H9 (cell line): ENCODE data around the gene HYAL2. TPM values are rescaled to one million over a fixed set of nuclear protein-coding genes. Genes with fewer than 3 reads are reported as not detected.

Source experiments
- DNase-seq: peaks from one replicate; pipeline ENCODE4 v3.0.0-alpha.2; 2017
- H2AFZ ChIP-seq: one replicate; pipeline ENCODE4 v1.6.1; 2013; ENCODE audit warnings: mild to moderate bottlenecking, low read length, control low read depth, moderate library complexity
- H2AK5ac ChIP-seq: 2 replicates; pipeline ENCODE4 v1.6.1; 2013; ENCODE audit warnings: low read length, control low read depth, mixed read lengths; ENCODE audit not compliant: insufficient read length
- H2BK120ac ChIP-seq: one replicate; pipeline ENCODE4 v1.6.1; 2013; ENCODE audit warnings: low read depth, mild to moderate bottlenecking, low read length, control low read depth, inconsistent platforms; ENCODE audit not compliant: poor library complexity, severe bottlenecking
- H2BK12ac ChIP-seq: 2 replicates; pipeline ENCODE4 v1.6.1; 2013; ENCODE audit warnings: low read length, control low read depth, mixed read lengths, low read depth; ENCODE audit not compliant: insufficient read length
- H2BK15ac ChIP-seq: 2 replicates; pipeline ENCODE4 v1.6.1; 2013; ENCODE audit warnings: low read depth, low read length, control low read depth
- H2BK20ac ChIP-seq: one replicate; pipeline ENCODE4 v1.6.1; 2013; ENCODE audit warnings: low read depth, mild to moderate bottlenecking, low read length, control low read depth, inconsistent platforms; ENCODE audit not compliant: poor library complexity, severe bottlenecking
- H2BK5ac ChIP-seq: 2 replicates; pipeline ENCODE4 v1.6.1; 2013; ENCODE audit warnings: low read length, control low read depth, mixed read lengths; ENCODE audit not compliant: insufficient read length
- H3K14ac ChIP-seq: 2 replicates; pipeline ENCODE4 v1.6.1; 2013; ENCODE audit warnings: low read length, control low read depth; ENCODE audit not compliant: insufficient read depth
- H3K18ac ChIP-seq: 2 replicates; pipeline ENCODE4 v1.6.1; 2013; ENCODE audit warnings: low read depth, mild to moderate bottlenecking, mixed read lengths, low read length, control low read depth; ENCODE audit not compliant: insufficient read length
- H3K23ac ChIP-seq: 2 replicates; pipeline ENCODE4 v1.6.1; 2013; ENCODE audit warnings: low read length, control low read depth, mixed read lengths, low read depth; ENCODE audit not compliant: insufficient read length
- H3K23me2 ChIP-seq: 2 replicates; pipeline ENCODE4 v1.6.1; 2013; ENCODE audit warnings: low read depth, mild to moderate bottlenecking, mixed read lengths, low read length, control low read depth; ENCODE audit not compliant: insufficient read length, poor library complexity, severe bottlenecking
- H3K27ac ChIP-seq: 2 replicates; pipeline ENCODE4 v1.5.1; 2013; ENCODE audit warnings: low read length, control low read depth, mixed read lengths, low read depth; ENCODE audit not compliant: insufficient read length
- H3K27me3 ChIP-seq: 2 replicates; pipeline ENCODE4 v1.6.1; 2013; ENCODE audit warnings: low read length, control low read depth, inconsistent platforms; ENCODE audit not compliant: insufficient read depth
- H3K4ac ChIP-seq: 2 replicates; pipeline ENCODE4 v1.6.1; 2013; ENCODE audit warnings: low read depth, mild to moderate bottlenecking, control low read depth, inconsistent platforms, low read length, moderate library complexity
- H3K4me1 ChIP-seq: 2 replicates; pipeline ENCODE4 v1.6.1; 2013; ENCODE audit warnings: low read length, control low read depth, inconsistent platforms; ENCODE audit not compliant: insufficient read depth
- H3K4me2 ChIP-seq: 2 replicates; pipeline ENCODE4 v1.6.1; 2013; ENCODE audit warnings: low read length, control low read depth, mixed read lengths; ENCODE audit not compliant: insufficient read length, insufficient read depth
- H3K56ac ChIP-seq: 2 replicates; pipeline ENCODE4 v1.6.1; 2013; ENCODE audit warnings: low read depth, mild to moderate bottlenecking, mixed read lengths, low read length, control low read depth; ENCODE audit not compliant: insufficient read length
- H3K79me1 ChIP-seq: 2 replicates; pipeline ENCODE4 v1.6.1; 2013; ENCODE audit warnings: low read depth, mild to moderate bottlenecking, moderate library complexity, low read length, control low read depth, inconsistent platforms; ENCODE audit not compliant: insufficient read depth, poor library complexity, severe bottlenecking
- H3K79me2 ChIP-seq: 2 replicates; pipeline ENCODE4 v1.6.1; 2013; ENCODE audit warnings: low read length, control low read depth, inconsistent platforms; ENCODE audit not compliant: insufficient read depth
- H3K9ac ChIP-seq: 2 replicates; pipeline ENCODE4 v1.6.1; 2013; ENCODE audit warnings: low read length, control low read depth, mixed read lengths; ENCODE audit not compliant: insufficient read length; ENCODE audit errors: extremely low read depth
- H3K9me3 ChIP-seq: one replicate; pipeline ENCODE4 v1.6.1; 2013; ENCODE audit warnings: low read depth, low read length, inconsistent platforms; ENCODE audit not compliant: control insufficient read depth
- H3T11ph ChIP-seq: one replicate; pipeline ENCODE4 v1.6.1; 2013; ENCODE audit warnings: mild to moderate bottlenecking, low read length, control low read depth, inconsistent platforms
- H4K20me1 ChIP-seq: one replicate; pipeline ENCODE4 v1.6.1; 2013; ENCODE audit not compliant: control insufficient read depth, insufficient read length, insufficient read depth
- H4K5ac ChIP-seq: 2 replicates; pipeline ENCODE4 v1.6.1; 2013; ENCODE audit warnings: low read depth, mild to moderate bottlenecking, mixed read lengths, low read length, control low read depth; ENCODE audit not compliant: insufficient read length
- H4K8ac ChIP-seq: replicated peaks from 2 replicates; pipeline ENCODE4 v1.6.1; 2013; ENCODE audit warnings: low read length, control low read depth, mixed read lengths, low read depth; ENCODE audit not compliant: insufficient read length
- H4K91ac ChIP-seq: 2 replicates; pipeline ENCODE4 v1.6.1; 2013; ENCODE audit warnings: low read depth, mild to moderate bottlenecking, moderate library complexity, mixed read lengths, low read length, control low read depth; ENCODE audit not compliant: insufficient read length
- H3K27ac Mint-ChIP-seq, 3 experiments: 2 replicates in 2 of 3; 3 replicates in 1 of 3; pipeline ENCODE4 v1.8.0; 2020 to 2021; ENCODE audit warnings: mixed read lengths in 3 of 3, mild to moderate bottlenecking in 1 of 3, moderate library complexity in 1 of 3
- H3K27me3 Mint-ChIP-seq: 2 replicates; pipeline ENCODE4 v1.8.0; 2021; ENCODE audit warnings: low read depth, mild to moderate bottlenecking, moderate library complexity, mixed read lengths
- H3K36me3 Mint-ChIP-seq, 3 experiments: 2 replicates in 2 of 3; 3 replicates in 1 of 3; pipeline ENCODE4 v1.8.0; 2020 to 2021; ENCODE audit warnings: low read depth in 3 of 3, mixed read lengths in 3 of 3; ENCODE audit not compliant: insufficient read depth in 1 of 3
- H3K4me1 Mint-ChIP-seq, 2 experiments: 2 replicates each; pipeline ENCODE4 v1.8.0; 2020; ENCODE audit warnings: mixed read lengths in 2 of 2
- H3K4me3 Mint-ChIP-seq, 2 experiments: 2 replicates in 1 of 2; 3 replicates in 1 of 2; pipeline ENCODE4 v1.8.0; 2020 to 2021; ENCODE audit warnings: mild to moderate bottlenecking in 2 of 2, mixed read lengths in 2 of 2, moderate library complexity in 1 of 2
- H3K9me3 Mint-ChIP-seq, 2 experiments: 2 replicates in 1 of 2; 3 replicates in 1 of 2; pipeline ENCODE4 v1.8.0; 2020; ENCODE audit warnings: mild to moderate bottlenecking in 2 of 2, mixed read lengths in 2 of 2, moderate library complexity in 1 of 2
- WGBS: extraction: QIAGEN DNeasy Blood & Tissue Kit; methylation state at CpG from one replicate; pipeline ENCODE4 v1.1.7; 2013; ENCODE audit warnings: missing lambda C conversion rate, low lambda C conversion rate, mixed read lengths; ENCODE audit not compliant: insufficient read length; ENCODE audit errors: extremely low coverage; 5-methylcytosine and 5-hydroxymethylcytosine counted together
- total RNA-seq: library from RNA; stranded (reverse); gene quantifications from 2 replicates; pipeline ENCODE4 v1.2.1, GENCODE V29; 2021
- TF ChIP-seq, protein P1 (sequence below): fragments of 200-600 bp; sonication (generic); conservative IDR thresholded peaks from 3 replicates; pipeline ENCODE4 v1.8.0; 2021; ENCODE audit warnings: antibody characterized with exemption, mild to moderate bottlenecking

The HYAL2 gene
- total RNA-seq, 1 experiment from 2014 or later = 51.9 TPM

- no peak overlapping the region for H3K14ac ChIP-seq
- no peak overlapping the region for H3K4ac ChIP-seq
- peak overlapping the region; percentile 3 for H3K18ac ChIP-seq
- H3K27me3 Mint-ChIP-seq = peaks cover 59% of the 10 kb centered on the region
- H3K79me1 ChIP-seq = no peaks in the 10 kb centered on the region
- no peak overlapping the region for H2BK5ac ChIP-seq
- peak overlapping the region; percentile 31 for H3K4me2 ChIP-seq
- H2BK20ac ChIP-seq = no peak overlapping the region
- H2AK5ac ChIP-seq = no peak overlapping the region
- peak overlapping the region; percentile 57 to 78 for H3K4me3 Mint-ChIP-seq
- no peak overlapping the region for H3K9ac ChIP-seq
- no peak overlapping the region for H3K23ac ChIP-seq
- no peak overlapping the region for H2BK15ac ChIP-seq
- H3K27ac ChIP-seq = no peak overlapping the region
- TF ChIP-seq, protein P1, sequence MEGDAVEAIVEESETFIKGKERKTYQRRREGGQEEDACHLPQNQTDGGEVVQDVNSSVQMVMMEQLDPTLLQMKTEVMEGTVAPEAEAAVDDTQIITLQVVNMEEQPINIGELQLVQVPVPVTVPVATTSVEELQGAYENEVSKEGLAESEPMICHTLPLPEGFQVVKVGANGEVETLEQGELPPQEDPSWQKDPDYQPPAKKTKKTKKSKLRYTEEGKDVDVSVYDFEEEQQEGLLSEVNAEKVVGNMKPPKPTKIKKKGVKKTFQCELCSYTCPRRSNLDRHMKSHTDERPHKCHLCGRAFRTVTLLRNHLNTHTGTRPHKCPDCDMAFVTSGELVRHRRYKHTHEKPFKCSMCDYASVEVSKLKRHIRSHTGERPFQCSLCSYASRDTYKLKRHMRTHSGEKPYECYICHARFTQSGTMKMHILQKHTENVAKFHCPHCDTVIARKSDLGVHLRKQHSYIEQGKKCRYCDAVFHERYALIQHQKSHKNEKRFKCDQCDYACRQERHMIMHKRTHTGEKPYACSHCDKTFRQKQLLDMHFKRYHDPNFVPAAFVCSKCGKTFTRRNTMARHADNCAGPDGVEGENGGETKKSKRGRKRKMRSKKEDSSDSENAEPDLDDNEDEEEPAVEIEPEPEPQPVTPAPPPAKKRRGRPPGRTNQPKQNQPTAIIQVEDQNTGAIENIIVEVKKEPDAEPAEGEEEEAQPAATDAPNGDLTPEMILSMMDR = no peak
- no peaks in the 10 kb centered on the region; a peak in 1 of 5 replicates for H3K9me3 Mint-ChIP-seq
- peaks cover 10% of the 10 kb centered on the region for H3K23me2 ChIP-seq
- DNase-seq = peak; percentile 68
- no peaks in the 10 kb centered on the region; a peak in 1 of 7 replicates for H3K36me3 Mint-ChIP-seq
- no peak overlapping the region for H3T11ph ChIP-seq
- no peak overlapping the region for H2AFZ ChIP-seq
- peaks cover 16% of the 10 kb centered on the region; the same call in 1 of the 2 replicates for H3K27me3 ChIP-seq
- no peak overlapping the region for H4K91ac ChIP-seq
- no peak overlapping the region for H3K56ac ChIP-seq
- H4K5ac ChIP-seq = no peak overlapping the region
- H2BK12ac ChIP-seq = no peak overlapping the region
- no peak overlapping the region for H4K8ac ChIP-seq
- H3K27ac Mint-ChIP-seq = no peak overlapping the region; a peak in 1 of 7 replicates
- H4K20me1 ChIP-seq = no peaks in the 10 kb centered on the region
- peaks cover 27 to 34% of the 10 kb centered on the region in 2 experiments for H3K4me1 Mint-ChIP-seq
- no peaks in the 10 kb centered on the region for H3K4me1 ChIP-seq
- no peaks in the 10 kb centered on the region for H3K9me3 ChIP-seq
- no CpG with 5 or more reads among the region's 65 CpGs for WGBS
- H3K79me2 ChIP-seq = no peaks in the 10 kb centered on the region
- no peak overlapping the region for H2BK120ac ChIP-seq
These were observed 47.2 kb downstream of the HYAL2 start for GRCh38 chr3:50275141-50275995.
